NCI-H774 (cell line): ENCODE measurements around the gene ADAM22.
A peak's percentile ranks its signal among the peaks of the same experiment; 100 is the strongest.
"Not testable (repeated sequence)": the region's sequence is repeated elsewhere in the genome, so short reads cannot be mapped to it uniquely, and the experiment has no call there.

Experiments
- DNase-seq: peaks from one replicate; lab custom pipeline; 2025; lab: John Stamatoyannopoulos, UW

ADAM22 gene, protein sequence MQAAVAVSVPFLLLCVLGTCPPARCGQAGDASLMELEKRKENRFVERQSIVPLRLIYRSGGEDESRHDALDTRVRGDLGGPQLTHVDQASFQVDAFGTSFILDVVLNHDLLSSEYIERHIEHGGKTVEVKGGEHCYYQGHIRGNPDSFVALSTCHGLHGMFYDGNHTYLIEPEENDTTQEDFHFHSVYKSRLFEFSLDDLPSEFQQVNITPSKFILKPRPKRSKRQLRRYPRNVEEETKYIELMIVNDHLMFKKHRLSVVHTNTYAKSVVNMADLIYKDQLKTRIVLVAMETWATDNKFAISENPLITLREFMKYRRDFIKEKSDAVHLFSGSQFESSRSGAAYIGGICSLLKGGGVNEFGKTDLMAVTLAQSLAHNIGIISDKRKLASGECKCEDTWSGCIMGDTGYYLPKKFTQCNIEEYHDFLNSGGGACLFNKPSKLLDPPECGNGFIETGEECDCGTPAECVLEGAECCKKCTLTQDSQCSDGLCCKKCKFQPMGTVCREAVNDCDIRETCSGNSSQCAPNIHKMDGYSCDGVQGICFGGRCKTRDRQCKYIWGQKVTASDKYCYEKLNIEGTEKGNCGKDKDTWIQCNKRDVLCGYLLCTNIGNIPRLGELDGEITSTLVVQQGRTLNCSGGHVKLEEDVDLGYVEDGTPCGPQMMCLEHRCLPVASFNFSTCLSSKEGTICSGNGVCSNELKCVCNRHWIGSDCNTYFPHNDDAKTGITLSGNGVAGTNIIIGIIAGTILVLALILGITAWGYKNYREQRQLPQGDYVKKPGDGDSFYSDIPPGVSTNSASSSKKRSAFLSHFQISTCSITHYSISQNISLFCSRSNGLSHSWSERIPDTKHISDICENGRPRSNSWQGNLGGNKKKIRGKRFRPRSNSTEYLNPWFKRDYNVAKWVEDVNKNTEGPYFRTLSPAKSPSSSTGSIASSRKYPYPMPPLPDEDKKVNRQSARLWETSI

GRCh38 chr7:87933953-87934698 is at the start of gene ADAM22:
Gene ADAM22, plus strand, starts transcription at chr7:87934251. Its CDS starts 215 bp downstream, at chr7:87934466.
- peak; percentile 96 for DNase-seq

DNA sequence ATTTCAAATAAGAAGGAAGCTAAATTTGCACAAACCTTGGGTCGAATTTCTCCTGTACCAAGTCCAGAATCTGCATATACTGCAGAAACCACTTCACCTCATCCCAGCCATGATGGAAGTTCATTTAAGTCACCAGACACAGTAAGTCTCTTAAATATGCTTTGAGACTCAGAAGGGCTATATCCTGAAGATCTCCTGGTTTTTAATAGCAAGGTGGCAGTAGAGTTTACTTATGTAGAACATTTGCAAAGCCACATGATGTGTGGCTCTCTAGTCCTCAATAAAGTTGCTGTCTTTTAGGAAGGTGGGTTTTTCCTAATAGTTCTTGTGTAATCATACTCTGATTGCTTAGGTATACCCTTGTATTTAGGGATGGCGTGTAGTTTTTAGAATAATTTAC is 49.0 kb upstream of the ADAM22 start:
- DNase-seq: no peak

DNA sequence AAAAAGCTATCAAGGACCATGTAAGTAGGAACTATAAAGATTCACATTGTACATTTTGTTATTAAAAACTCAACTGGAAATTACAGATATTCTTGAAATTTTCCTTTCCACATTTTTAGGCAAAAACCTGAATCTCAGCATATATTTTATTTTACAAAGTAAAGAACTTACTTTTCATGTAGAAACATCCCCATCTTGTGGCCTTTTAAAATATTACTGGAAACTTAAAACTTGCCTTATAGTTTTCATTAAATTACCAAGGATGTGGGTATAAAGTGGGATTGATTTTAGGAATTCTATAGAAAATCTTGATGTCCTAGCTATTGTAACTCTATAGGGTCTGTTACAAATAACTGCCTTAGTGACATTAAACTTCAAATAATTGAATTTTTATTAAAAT is 47.2 kb upstream of the ADAM22 start:
- peak; percentile 10 for DNase-seq

DNA sequence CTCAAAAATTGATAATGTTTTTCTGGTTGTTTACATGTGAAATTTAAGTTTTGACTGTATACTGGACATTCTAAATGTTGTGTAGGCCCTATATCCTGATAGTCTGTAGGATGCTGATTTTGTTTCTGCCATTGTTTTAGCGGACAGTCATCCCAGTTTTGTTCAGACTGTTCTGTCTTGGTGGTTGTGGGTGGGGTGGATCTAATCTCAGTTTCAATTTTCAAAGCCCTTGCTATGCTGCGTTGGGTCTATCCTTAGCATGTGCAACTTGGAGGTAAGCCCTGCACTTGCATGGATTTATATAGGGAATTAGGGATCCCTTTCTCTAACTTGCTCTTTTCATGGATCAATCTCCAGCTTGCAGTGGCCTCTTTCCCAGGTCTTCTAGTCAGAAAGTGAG is 38.7 kb upstream of the ADAM22 start:
- no peak for DNase-seq

DNA sequence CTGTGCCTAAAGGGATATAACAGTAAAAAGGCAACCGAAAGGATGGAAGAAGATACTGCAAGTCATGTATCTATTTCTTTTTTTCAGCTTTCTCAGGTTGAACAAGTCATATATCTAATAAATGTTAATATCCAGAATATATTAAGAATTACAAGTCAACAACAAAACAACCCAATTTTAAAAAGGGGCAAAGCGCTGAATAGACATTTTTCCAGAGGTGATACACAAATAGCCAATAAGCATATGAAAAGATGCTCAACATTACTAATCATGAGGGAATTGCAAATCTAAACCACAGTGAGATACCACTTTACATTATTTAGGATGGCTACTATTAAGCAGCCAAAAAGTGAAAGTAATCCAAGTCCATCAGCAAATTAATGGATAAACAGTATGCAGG is 34.8 kb upstream of the ADAM22 start:
- DNase-seq: no peak

DNA sequence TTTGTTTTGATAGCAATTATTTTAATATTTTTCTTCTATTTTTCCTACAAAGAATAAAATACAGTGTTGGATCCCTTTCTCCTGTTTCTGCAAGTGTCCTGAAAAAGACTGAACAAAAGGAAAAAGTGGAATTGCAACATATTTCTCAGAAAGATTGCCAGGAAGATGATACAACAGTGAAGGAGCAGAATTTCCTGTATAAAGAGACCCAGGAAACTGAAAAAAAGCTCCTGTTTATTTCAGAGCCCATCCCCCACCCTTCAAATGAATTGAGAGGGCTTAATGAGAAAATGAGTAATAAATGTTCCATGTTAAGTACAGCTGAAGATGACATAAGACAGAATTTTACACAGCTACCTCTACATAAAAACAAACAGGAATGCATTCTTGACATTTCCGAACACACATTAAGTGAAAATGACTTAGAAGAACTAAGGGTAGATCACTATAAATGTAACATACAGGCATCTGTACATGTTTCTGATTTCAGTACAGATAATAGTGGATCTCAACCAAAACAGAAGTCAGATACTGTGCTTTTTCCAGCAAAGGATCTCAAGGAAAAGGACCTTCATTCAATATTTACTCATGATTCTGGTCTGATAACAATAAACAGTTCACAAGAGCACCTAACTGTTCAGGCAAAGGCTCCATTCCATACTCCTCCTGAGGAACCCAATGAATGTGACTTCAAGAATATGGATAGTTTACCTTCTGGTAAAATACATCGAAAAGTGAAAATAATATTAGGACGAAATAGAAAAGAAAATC is 26.7 kb upstream of the ADAM22 start:
- DNase-seq: not testable (repeated sequence)

- not testable (repeated sequence) for DNase-seq
Measured at GRCh38 chr7:87908814-87909213, 25.2 kb upstream of the ADAM22 start.

GRCh38 chr7:87912121-87912520 is 21.9 kb upstream of the ADAM22 start:
- no peak for DNase-seq

GRCh38 chr7:87918740-87919139 is 15.3 kb upstream of the ADAM22 start:
- no peak for DNase-seq

GRCh38 chr7:87919875-87920274 is 14.2 kb upstream of the ADAM22 start:
- DNase-seq: no peak

DNA sequence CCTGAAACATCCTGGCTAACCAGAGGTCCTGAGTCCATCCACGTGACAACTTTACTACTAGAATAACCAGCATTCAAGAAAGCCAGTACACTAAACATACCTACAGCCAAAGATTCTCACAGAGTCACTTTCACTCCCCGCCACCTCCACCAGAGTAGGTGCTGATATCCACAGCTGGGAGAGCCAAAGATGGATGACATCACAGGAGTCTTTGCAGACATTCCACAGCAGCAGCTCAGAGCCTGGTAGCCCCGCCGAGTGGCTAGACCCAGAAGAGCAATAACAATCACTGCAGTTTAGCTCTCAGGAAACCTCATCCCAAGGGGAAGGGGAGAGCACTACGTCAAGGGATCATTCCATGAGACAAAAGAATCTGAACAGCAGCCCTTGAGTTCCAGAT is 13.5 kb upstream of the ADAM22 start:
- no peak for DNase-seq

DNA sequence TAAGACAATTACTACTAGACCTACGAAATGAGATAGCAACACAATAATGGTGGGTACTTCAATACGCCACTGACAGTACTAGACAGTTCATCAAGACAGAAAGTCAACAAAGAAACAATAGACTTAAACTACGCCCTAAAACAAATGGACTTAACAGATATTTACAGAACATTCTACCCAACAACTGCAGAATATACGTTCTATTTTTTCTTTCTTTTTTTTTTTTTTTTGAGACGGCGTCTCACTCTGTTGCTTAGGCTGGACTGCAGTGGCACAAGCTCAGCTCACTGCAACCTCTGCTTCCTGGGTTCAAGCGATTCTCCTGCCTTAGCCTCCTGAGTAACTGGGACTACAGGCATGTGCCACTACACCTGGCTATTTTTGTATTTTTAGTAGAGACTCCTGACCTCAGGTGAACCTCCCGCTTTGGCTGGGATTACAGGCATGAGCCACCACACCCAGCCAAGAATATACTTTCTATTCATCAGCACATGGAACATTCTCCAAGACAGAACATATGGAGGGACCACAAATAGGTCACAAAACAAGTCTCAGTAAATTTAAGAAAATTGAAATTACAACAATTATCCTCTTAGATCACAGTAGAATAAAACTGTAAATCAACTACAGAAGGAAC is 11.2 kb upstream of the ADAM22 start:
- peak; percentile 6 for DNase-seq

DNA sequence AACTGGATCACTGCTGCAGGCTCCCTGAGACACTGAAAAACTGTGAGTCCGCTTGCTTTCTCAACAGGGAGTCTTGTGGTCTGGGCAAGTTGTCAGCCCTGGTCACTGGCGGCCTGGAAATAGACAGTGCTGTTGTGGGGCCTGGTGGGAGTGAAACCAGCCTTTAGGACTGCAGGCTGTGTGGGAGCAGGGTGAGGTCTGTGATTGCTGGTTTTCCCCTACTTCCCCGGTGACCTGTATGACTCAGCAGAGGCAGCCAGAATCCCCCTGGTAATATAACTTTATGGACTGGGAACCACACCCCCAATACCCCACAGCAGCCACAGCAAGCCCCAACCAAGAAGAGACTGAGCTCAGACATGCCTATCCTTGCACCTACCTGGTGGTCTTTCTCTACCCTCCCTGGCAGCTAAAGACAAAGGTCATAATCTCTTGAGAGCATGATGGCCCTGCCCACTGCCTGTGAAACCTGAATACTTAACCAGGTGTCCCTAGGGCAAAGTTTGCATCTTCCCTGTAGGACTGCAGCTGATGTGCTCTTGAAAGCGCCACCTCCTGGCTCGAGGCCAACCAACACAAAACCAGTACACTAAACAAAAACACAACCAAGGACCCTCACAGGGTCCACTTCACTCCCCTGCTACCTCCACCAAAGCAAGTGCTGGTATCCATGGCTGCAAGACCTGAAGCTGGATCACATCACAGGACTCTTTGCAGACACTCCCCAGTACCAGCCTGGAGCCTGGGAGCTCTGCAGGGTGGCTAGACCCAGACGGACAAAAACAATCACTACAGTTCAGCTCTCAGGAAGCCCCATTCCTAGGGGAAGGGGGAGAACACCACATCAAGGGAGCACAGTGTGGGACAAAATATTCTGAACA is 7.2 kb upstream of the ADAM22 start:
- no peak for DNase-seq

DNA sequence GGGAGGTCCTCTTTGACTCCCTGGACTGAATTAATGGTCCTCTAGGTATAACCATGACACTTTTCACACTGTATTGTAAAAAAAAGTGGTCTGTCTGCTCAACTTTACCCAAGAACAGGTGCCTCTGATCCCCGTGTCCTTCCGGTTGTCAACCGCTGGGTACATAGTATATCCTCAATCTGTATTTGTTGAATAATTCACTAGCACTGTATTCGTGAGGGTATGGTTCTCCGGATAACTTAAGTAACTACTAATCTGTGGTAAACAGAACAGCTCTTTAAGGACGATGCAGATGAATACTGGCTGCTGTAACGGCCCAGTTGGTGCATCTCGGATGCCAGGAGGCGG is 472 bp upstream of the ADAM22 start:
- no peak for DNase-seq

GRCh38 chr7:87934699-87935383 is 790 bp downstream of the ADAM22 start:
- peak; percentile 7 for DNase-seq

GRCh38 chr7:87935384-87935706 is 1.3 kb downstream of the ADAM22 start:
- no peak for DNase-seq

DNA sequence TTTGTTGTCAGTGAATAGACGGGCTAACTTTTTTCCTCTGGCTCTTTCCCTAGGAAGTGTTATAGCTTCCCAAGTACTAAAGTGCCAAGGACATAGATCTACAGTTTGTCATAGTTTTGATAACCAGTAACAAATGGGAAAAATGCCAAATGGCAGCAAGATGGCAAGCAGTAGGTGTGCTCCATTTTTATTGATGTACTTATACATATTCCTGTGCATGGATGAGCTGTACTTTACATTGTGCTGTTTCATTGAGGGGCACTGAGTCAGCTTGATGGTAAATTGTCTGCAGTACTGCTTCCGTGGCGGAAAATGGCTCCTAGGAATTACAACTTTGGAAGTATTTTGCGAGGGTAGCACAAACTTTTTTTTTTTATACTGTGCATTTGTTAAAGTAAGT is 7.1 kb downstream of the ADAM22 start:
- DNase-seq: no peak

GRCh38 chr7:87944547-87944946 is 10.5 kb downstream of the ADAM22 start:
- no peak for DNase-seq

- DNase-seq: not testable (repeated sequence)
Measured at GRCh38 chr7:87945926-87946325, 11.9 kb downstream of the ADAM22 start.

- no peak for DNase-seq
Measured at GRCh38 chr7:87948371-87948770, 14.3 kb downstream of the ADAM22 start.
